CD4-positive, alpha-beta T cell treated with Interleukin-6 at 100 ng/mL for 8 hours (primary cell): ENCODE measurements around the gene CLEC5A.
"Not testable (repeated sequence)": the region's sequence is repeated elsewhere in the genome, so short reads cannot be mapped to it uniquely, and the experiment has no call there.

Experiments
- DNase-seq: peaks from one replicate; pipeline ENCODE4 v3.0.0-alpha.2; 2020; ENCODE audit warnings: mixed read lengths, low spot score

Gene CLEC5A

DNA sequence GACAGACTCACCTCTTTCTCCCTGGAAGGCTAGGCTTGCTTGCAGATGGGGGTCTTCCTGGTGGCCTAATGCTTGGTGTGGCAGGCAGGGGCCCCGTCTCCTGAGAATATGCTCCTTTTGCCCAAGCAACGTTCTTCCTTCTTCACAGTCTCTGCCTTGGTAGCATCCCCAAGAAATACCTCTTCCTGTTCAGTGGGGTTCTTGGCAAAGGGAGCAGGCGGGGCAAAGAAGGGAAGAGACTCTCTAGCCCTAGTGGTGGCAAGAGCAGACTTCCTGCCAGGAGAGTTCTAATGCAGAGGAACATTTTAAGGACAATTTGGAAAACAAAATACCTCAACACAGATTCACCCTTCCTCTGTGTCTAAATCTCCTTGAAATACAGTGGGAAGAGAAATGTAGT, at the start of gene CLEC5A:
CLEC5A (minus strand) TSS at position 179 of the 400 bp plus-strand sequence. CDS start 682 bp downstream, outside the sequence.
- no peak for DNase-seq

- no peak for DNase-seq
Measured at GRCh38 chr7:141993354-141993753, 46.6 kb upstream of the CLEC5A start.

- no peak for DNase-seq
Measured at GRCh38 chr7:141992688-141993087, 45.9 kb upstream of the CLEC5A start.

DNA sequence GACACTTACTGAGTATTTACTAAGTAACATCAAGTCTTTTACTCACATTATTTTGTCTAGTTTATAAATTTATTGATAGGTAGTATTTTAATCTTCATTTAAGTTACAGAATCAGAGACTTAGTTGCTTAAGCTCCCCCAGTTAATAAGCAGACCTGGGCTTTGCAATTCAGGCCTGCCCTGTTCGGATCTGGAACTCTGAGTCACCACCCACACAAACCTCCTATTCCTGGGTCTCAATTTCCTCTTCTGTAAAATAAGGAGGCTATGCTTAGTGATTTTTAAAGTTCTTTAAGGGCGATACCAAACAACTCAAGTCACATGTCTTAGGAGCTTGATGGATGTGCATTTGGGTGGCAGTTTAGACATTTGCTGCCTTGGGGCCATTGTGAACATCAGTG, 45.4 kb upstream of the CLEC5A start:
- DNase-seq, result no peak

DNA sequence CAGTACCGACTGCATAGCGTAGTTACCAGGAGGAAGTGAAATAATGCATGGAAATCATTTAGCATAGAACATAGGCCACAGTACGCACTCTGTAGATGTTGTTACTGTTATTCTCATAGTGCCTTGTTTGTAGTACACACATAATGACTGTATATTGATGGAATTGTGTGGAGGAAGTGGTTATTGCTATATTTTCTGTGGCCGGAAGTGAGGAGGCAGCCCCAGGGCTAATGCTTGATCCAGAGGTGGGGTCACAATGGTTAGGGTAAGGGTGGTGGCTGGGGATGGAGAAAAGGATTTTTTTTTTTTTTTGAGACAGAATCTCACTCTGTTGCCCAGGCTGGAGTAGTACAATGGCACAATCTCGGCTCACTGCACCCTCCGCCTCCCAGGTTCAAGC, 44.4 kb upstream of the CLEC5A start:
- no peak for DNase-seq

DNA sequence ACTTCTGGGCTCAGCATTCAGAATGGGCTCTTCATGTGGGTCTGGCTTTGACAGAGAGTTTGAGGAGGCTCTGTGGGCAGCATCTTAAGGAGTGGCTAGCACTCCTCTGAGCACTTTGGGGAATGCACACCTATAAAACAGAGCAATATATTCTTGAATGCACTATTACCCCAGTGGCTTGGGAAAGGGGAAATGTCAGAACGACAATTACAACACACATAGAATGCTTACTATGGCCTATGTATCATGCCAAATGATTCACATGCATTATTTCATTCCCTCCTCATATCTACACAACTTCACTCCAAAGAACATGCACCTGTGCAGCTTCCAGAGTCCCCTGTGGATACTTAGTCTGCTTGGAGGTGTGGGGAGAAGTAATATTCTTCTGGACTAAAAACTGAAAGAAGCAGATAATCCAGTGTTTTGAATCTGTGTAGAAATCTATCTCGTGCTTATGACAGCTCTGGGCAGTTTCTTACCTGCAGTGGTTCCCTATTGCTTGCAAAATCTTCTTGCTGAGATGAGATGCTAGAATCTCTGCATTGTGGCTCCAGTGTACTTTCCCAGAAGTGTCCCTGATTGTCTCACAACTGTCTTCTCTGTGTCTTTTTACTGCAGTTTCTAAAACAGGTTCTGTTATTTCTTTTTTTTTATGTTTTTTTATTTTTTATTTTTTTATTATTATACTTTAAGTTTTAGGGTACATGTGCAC, 43.4 kb upstream of the CLEC5A start:
- no peak for DNase-seq

DNA sequence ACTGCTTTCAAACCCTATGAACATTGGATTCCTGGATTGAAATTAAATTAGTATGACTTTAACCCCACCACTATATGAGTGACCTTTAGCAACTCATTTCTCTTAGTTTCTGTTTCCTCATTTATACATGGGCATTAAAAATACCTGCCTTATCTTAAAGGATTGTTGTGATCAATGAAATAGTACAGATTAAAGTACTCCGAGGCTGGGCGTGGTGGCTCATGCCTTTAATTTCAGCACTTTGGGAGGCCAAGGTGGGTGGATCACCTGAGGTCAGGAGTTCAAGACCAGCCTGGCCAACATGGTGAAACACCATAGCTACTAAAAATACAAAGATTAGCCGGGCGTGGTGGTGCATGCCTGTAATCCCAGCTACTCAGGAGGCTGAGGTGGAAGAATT, 41.0 kb upstream of the CLEC5A start:
- not testable (repeated sequence) for DNase-seq

- DNase-seq, result no peak
Measured at GRCh38 chr7:141986923-141987322, 40.1 kb upstream of the CLEC5A start.

DNA sequence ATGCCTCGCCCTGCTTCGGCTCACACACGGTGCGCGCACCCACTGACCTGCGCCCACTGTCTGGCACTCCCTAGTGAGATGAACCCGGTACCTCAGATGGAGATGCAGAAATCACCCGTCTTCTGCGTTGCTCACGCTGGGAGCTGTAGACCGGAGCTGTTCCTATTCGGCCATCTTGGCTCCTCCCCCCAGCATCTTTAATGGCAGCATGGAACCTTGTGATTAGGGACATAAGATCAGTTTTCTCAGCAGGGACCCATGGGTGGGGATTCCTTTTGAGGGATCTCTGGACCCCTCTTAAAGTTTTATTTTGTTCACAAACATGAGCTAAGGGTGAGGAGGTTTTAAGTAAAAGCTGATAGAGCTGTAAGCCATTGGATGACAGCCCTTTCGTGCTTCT, 39.2 kb upstream of the CLEC5A start:
- DNase-seq, result not testable (repeated sequence)

DNA sequence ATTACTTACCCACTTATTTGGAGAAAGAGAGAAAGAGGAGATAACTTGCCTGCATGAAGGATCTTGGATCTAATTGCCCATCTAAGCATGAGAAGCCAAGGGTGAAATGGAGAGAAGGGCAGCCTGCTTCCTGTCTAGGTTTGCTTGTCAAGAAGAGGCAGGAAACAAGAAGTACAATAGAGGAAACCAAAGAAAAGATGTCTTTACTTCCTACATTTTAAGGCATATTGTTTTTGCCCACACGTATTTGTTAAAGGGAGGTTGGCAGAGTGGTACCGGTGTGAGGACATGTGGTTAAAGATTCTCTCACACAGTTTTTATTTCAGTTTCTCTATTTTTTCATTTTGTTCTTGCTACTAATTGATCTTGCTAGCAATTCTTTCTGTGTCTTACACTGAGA, 32.8 kb upstream of the CLEC5A start:
- DNase-seq, result no peak

GRCh38 chr7:141978351-141978750, 31.6 kb upstream of the CLEC5A start:
- DNase-seq, result no peak

DNA sequence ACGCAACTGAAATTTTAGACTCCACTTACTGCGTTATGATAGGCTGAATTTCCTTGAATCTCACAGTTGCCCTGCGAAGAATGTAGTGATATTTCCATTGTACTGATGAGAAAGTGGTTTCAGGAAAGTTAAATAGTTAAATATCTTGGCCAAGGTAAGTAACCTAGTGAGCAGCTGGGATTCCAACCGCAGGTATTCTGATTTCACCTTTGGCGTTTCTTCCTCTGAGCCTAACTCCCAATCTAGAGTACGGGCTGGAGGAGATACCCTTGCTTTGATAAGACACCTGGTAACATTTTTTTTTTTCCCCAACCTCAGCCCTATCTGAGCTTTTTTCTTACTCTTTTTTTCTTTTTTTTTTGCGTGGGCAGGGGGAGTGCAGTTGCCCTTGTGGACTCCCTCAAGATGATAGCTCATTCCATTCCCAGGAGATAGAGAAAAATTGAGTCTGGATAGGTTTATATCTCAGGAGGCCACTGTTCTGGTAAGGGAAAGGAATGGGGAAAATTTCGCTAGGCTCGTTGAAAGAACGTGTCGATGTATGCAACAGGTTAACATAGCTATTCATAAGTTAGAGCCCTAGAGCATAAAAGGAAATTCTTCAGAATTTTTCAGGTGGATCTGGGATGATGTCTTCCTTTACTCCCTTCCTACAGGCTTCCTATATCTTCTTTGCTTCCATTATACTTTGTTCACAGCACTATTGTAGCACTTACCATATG, 29.9 kb upstream of the CLEC5A start:
- DNase-seq, result no peak

GRCh38 chr7:141975806-141976523, 29.2 kb upstream of the CLEC5A start:
- peak; percentile 47 for DNase-seq

- DNase-seq, result no peak
Measured at GRCh38 chr7:141974831-141975230, 28.1 kb upstream of the CLEC5A start.

DNA sequence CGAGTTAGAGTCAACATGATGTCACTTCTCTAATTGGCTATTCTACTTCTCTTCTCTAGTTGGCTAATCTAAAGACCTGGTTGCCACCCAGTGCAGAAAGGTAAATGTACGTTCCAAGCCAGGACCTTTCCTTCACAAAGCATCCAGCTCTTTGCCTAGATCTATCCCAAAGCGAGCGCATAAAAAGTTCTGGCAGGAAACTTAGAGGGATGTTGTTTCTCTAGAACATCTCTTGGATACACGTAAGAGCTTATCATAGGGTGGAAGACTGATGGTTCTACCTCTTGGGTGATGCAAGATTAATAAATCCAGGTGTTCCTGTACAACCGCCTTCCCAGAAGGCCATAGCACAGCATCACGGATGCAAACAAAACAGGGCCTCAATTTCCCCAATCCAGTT, 26.9 kb upstream of the CLEC5A start, which contains the start of gene TAS2R38:
TAS2R38 (minus strand) TSS at position 101 of the 400 bp plus-strand sequence; CDS start at position 17, 84 bp downstream.
- DNase-seq, result no peak

DNA sequence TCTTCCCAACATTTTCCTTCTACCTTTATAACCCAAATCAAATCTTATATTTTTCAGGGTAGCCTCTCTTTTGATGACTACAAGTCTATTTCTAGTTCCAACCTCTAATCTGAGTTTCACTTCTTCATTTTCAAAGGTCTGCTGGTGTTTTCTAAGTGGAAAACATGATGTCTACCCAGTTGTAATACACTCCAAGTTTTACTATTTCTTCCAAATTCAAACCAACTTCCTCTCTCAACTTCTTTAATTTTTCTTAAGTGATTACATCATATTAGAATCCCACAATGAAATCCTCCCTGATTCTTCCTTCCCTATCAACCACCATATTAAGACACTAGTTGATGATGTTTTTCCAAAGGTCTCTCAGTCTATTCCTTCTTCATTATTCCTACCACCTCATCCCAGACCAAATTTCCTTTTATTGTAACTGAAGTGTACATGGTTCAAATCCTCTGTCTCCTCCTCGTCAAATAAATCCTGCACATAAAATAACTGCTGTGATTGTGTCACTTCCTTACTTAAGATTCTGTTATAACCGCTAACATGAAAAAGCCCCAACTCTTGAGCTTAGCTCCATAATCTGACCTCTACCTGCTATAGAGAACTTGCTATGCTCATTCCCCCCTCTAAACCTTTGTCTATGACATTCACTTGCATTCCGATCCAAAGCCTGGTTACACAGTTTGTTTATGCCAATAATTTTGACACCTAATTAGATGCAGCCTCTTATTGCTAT, 14.1 kb upstream of the CLEC5A start:
- no peak for DNase-seq

GRCh38 chr7:141956084-141956483, 9.3 kb upstream of the CLEC5A start:
- DNase-seq, result no peak

- DNase-seq, result no peak
Measured at GRCh38 chr7:141954334-141954733, 7.6 kb upstream of the CLEC5A start.

GRCh38 chr7:141952461-141952860, 5.7 kb upstream of the CLEC5A start:
- no peak for DNase-seq

- no peak for DNase-seq
Measured at GRCh38 chr7:141950806-141951205, 4.0 kb upstream of the CLEC5A start.

DNA sequence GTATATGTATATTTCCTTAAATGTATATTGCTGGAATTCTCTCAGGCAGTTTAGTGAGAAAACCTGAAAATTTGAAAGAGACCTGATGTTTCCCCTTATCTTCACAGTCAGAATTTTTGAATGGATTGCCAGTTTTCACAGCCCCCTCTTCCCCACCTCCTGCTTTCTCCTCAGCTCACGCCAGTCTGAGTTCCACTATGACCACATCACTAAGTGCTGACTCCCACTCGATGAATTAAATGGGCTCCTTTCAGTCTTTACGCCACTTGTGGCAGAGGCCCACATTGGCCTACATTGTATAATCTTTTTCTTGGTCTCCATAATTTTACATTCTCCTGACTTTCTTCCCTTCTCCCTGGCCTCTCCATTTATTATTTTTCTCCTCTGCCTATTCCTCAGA, 3.1 kb upstream of the CLEC5A start:
- no peak for DNase-seq

DNA sequence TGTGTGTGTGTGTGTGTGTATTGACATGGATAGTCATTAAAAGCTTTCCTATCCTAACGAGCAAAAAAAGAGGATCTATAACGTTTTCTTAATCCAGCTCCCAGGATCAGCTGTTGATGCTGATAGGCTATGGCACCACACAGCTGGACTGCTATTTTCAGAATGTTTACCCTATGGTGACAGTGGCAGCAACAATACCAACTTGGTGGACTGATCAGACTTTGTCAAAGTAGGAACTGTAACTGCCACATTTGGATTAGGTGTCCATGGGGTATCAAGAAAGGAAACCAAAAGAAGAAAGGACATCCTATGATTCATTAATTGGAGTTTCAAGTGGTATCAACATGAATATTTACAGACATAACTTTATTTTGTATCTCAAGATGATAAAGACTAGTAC, 2.7 kb upstream of the CLEC5A start:
- DNase-seq, result no peak
